IMR-90 (cell line): ENCODE results near the gene VCL. TPM values are rescaled to one million over a fixed set of nuclear protein-coding genes. Genes with fewer than 3 reads are reported as not detected.

ENCODE experiments used
- ATAC-seq: fragments of 200-7000 bp; cut with Tn5 transposase; 2 replicates; pipeline ENCODE4 v1.9.1; 2020; ENCODE audit warnings: low read depth, mild to moderate bottlenecking, moderate library complexity
- BruUV-seq: library from RNA; stranded (reverse); fragments of 400-500 nt; replicated peaks from 2 replicates; lab custom pipeline; 2021; lab: Mats Ljungman, UMichigan
- CTCF ChIA-PET: fragments of 300-600 bp; formaldehyde crosslinking; extraction: SDS; loops from one replicate; lab custom pipeline; 2021; ENCODE audit warnings: antibody characterized with exemption; lab: Yijun Ruan, JAX
- POLR2A ChIA-PET: fragments of 300-600 bp; sonication (Branson Sonifier 250); formaldehyde crosslinking; loops from one replicate; lab custom pipeline; 2022; ENCODE audit warnings: antibody characterized with exemption; ENCODE audit not compliant: unreplicated experiment; lab: Charles Lee
- DNase-seq: peaks from one replicate; pipeline ENCODE4 v3.0.0; 2013
- H2AFZ ChIP-seq: replicated peaks from 2 replicates; pipeline ENCODE3; 2013; ENCODE audit warnings: low read length, mild to moderate bottlenecking; ENCODE audit not compliant: poor library complexity
- H2AK5ac ChIP-seq: 2 replicates; pipeline ENCODE4 v1.6.1; 2013; ENCODE audit warnings: low read depth, low read length, inconsistent platforms
- H2AK9ac ChIP-seq: replicated peaks from 2 replicates; pipeline ENCODE3; 2013; ENCODE audit warnings: mild to moderate bottlenecking, low read depth, low read length, moderate library complexity; ENCODE audit not compliant: poor library complexity
- H2BK120ac ChIP-seq: 2 replicates; pipeline ENCODE4 v1.6.1; 2013; ENCODE audit warnings: low read depth, low read length, inconsistent platforms
- H2BK15ac ChIP-seq: 3 replicates; pipeline ENCODE4 v1.6.1; 2013; ENCODE audit warnings: low read depth, low read length, inconsistent platforms
- H2BK20ac ChIP-seq: 2 replicates; pipeline ENCODE4 v1.6.1; 2013; ENCODE audit warnings: low read depth, mild to moderate bottlenecking, inconsistent platforms, low read length, moderate library complexity
- H2BK5ac ChIP-seq: 2 replicates; pipeline ENCODE4 v1.6.1; 2013; ENCODE audit warnings: mild to moderate bottlenecking, low read depth, low read length, inconsistent platforms; ENCODE audit not compliant: poor library complexity, severe bottlenecking
- H3K14ac ChIP-seq: replicated peaks from 2 replicates; pipeline ENCODE4 v1.6.1; 2013; ENCODE audit warnings: low read depth, low read length, inconsistent platforms
- H3K18ac ChIP-seq: 2 replicates; pipeline ENCODE4 v1.6.1; 2013; ENCODE audit warnings: low read depth, low read length, control low read depth
- H3K23ac ChIP-seq: 2 replicates; pipeline ENCODE4 v1.6.1; 2013; ENCODE audit warnings: low read depth, low read length, inconsistent platforms
- H3K27ac ChIP-seq: 2 replicates; pipeline ENCODE4 v1.5.1; 2013; ENCODE audit warnings: mild to moderate bottlenecking, control low read depth, low read length; ENCODE audit not compliant: insufficient read depth
- H3K27me3 ChIP-seq: 2 replicates; pipeline ENCODE4 v1.6.1; 2013; ENCODE audit warnings: low read length; ENCODE audit not compliant: control insufficient read depth, insufficient read depth
- H3K36me3 ChIP-seq: 2 replicates; pipeline ENCODE4 v1.6.1; 2013; ENCODE audit warnings: low read length, mixed read lengths; ENCODE audit not compliant: control insufficient read depth, insufficient read depth
- H3K4ac ChIP-seq: 2 replicates; pipeline ENCODE4 v1.6.1; 2013; ENCODE audit warnings: low read depth, low read length, inconsistent platforms
- H3K4me1 ChIP-seq: 2 replicates; pipeline ENCODE4 v1.6.1; 2013; ENCODE audit warnings: low read length, mixed read lengths; ENCODE audit not compliant: control insufficient read depth, insufficient read depth
- H3K4me2 ChIP-seq: 2 replicates; pipeline ENCODE4 v1.6.1; 2013; ENCODE audit warnings: low read depth, mild to moderate bottlenecking, control low read depth, low read length, moderate library complexity
- H3K4me3 ChIP-seq: 2 replicates; pipeline ENCODE4 v1.5.1; 2013; ENCODE audit warnings: low read depth, mild to moderate bottlenecking, control low read depth, low read length, moderate library complexity; ENCODE audit not compliant: insufficient read depth
- H3K56ac ChIP-seq: 2 replicates; pipeline ENCODE4 v1.6.1; 2013; ENCODE audit warnings: low read length, inconsistent platforms; ENCODE audit not compliant: insufficient read depth; ENCODE audit errors: extremely low read depth
- H3K79me1 ChIP-seq, 2 experiments: 2 replicates each; pipeline ENCODE4 v1.6.1; 2013; ENCODE audit warnings: low read length in 2 of 2, inconsistent platforms in 1 of 2, low read depth in 1 of 2
- H3K9ac ChIP-seq: 2 replicates; pipeline ENCODE4 v1.6.1; 2013; ENCODE audit warnings: low read depth, low read length, control low read depth
- H3K9me1 ChIP-seq: 2 replicates; pipeline ENCODE4 v1.6.1; 2013; ENCODE audit warnings: low read length, inconsistent platforms; ENCODE audit not compliant: insufficient read depth
- H3K9me3 ChIP-seq: 2 replicates; pipeline ENCODE4 v1.6.1; 2013; ENCODE audit warnings: low read length; ENCODE audit not compliant: control insufficient read depth, insufficient read depth
- H4K20me1 ChIP-seq: 2 replicates; pipeline ENCODE4 v1.6.1; 2013; ENCODE audit warnings: low read length, inconsistent platforms; ENCODE audit not compliant: insufficient read depth
- H4K5ac ChIP-seq: 2 replicates; pipeline ENCODE4 v1.6.1; 2013; ENCODE audit warnings: mild to moderate bottlenecking, low read depth, low read length, control low read depth
- H4K8ac ChIP-seq, 2 experiments: 2 replicates each; pipeline ENCODE4 v1.6.1; 2013; ENCODE audit warnings: low read depth in 2 of 2, low read length in 2 of 2, control low read depth in 1 of 2, inconsistent platforms in 1 of 2
- H4K91ac ChIP-seq: 2 replicates; pipeline ENCODE4 v1.6.1; 2013; ENCODE audit warnings: low read depth, low read length, inconsistent platforms; ENCODE audit not compliant: insufficient read depth
- CTCF ChIP-seq: conservative IDR thresholded peaks from 2 replicates; pipeline ENCODE4 v1.5.1; 2012; ENCODE audit warnings: mild to moderate bottlenecking, low read depth, low read length, improper control_type of control experiment
- MAFK ChIP-seq: IDR thresholded peaks from 2 replicates; pipeline ENCODE4 v1.6.1; 2012; ENCODE audit warnings: low read depth, low read length, improper control_type of control experiment
- RAD21 ChIP-seq: IDR thresholded peaks from 2 replicates; pipeline ENCODE4 v1.6.1; 2012; ENCODE audit warnings: low read length, improper control_type of control experiment
- WGBS, 2 experiments: methylation state at CpG; one replicate each; pipeline versions ENCODE4 v1.1.5 to v1.1.7; 2013; ENCODE audit warnings: missing lambda C conversion rate in 2 of 2; ENCODE audit not compliant: insufficient read length in 1 of 2; ENCODE audit errors: extremely low coverage in 2 of 2; 5-methylcytosine and 5-hydroxymethylcytosine counted together
- dilution Hi-C: fragments of 300-500 bp; cut with HindIII; formaldehyde crosslinking; loops from one replicate; pipeline ENCODE4 v1.14.3; 2018; ENCODE audit warnings: low sequenced_read_pairs; ENCODE audit not compliant: unreplicated experiment
- in situ Hi-C: fragments of 300-500 bp; cut with MboI; formaldehyde crosslinking; loops from 3 replicates; pipeline ENCODE4 v1.14.3; 2019; ENCODE audit warnings: low sequenced_read_pairs, inconsistent platforms, mixed read lengths
- intact Hi-C: fragments of 100-400 bp; cut with micrococcal nuclease; formaldehyde crosslinking; loops from 2 replicates; pipeline ENCODE4 v1.10.0; 2022
- polyA plus RNA-seq, 3 experiments: library from polyadenylated mRNA; depleted of rRNA; stranded (reverse); fragments of >200 nt; gene quantifications; 2 replicates each; pipeline ENCODE4 v1.2.3, GENCODE V29; 2012; ENCODE audit warnings: low replicate concordance in 1 of 3
- total RNA-seq: library from RNA; depleted of rRNA; stranded (reverse); fragments of >200 nt; gene quantifications from 2 replicates; pipeline ENCODE4 v1.2.3, GENCODE V29; 2012

Gene VCL
- total and polyA plus RNA-seq, 2 of the 4 experiments (the other 2 are of a cell fraction), result 227 to 283 TPM

GRCh38 chr10:74103560-74104258 lies 105.8 kb downstream of the VCL start:
- Histone ChIP-seq H4K8ac (no peak overlapping the region), H3K23ac (no peak overlapping the region), H3K4ac (no peak overlapping the region), H2BK5ac (no peak overlapping the region), H2BK20ac (no peak overlapping the region), H3K36me3 (peaks cover 75% of the 10 kb centered on the region), H3K4me3 (no peak overlapping the region), H3K9me1 (0 out of 2 replicates have a peak, but pooled peaks cover 3% of the 10 kb centered on the region), H3K14ac (no peak overlapping the region), H2BK15ac (no peak overlapping the region), H3K4me2 (no peak overlapping the region), H3K18ac (no peak overlapping the region), H3K79me1 (peaks cover 38 to 62% of the 10 kb centered on the region in 2 experiments), H2BK120ac (no peak overlapping the region), H3K9me3 (no peaks in the 10 kb centered on the region), H3K56ac (no peak overlapping the region), H2AK9ac (no peak overlapping the region), H3K4me1 (no peaks in the 10 kb centered on the region), H4K91ac (no peak overlapping the region), H3K27me3 (no peaks in the 10 kb centered on the region), H2AK5ac (no peak overlapping the region), H4K20me1 (peaks cover 15% of the 10 kb centered on the region; the same call in 1 of the 2 replicates), H4K5ac (no peak overlapping the region), H2AFZ (no peak overlapping the region), H3K9ac (no peak overlapping the region), H3K27ac (no peak overlapping the region)
- dilution Hi-C loops (no loop called here), intact Hi-C loops (no loop called here), in situ Hi-C loops (no loop called here)
- CTCF ChIA-PET, result interaction anchor here (1.2 kb wide), 1 partner anchor 217 kb away, joined by 5 read pairs; no protein-coding TSS in a partner anchor
- POLR2A ChIA-PET, result no interaction called here
- BruUV-seq, result no TSS peak
- TF ChIP-seq MAFK (no peak), CTCF (peak; percentile 40), RAD21 (peak; percentile 42)
- 84% methylated on average over 7 of the region's 11 CpGs; no CpG with 5 or more reads in 1 of the 2 experiments for WGBS, 2 experiments
- DNase-seq (peak; percentile 42), ATAC-seq (peak; percentile 38; the same call in 1 of the 2 replicates)
